Liver (tissue), 9 donors: ENCODE results near the gene TARS1. TPM values are rescaled to one million over a fixed set of nuclear protein-coding genes. Genes with fewer than 3 reads are reported as not detected.

Source experiments
- DNase-seq: peaks from one replicate; pipeline ENCODE4 v3.0.0-alpha.2; 2017; ENCODE audit warnings: low spot score
- H3K27ac ChIP-seq, 2 donors: one replicate each; pipeline ENCODE4 v1.7.0; 2013; ENCODE audit warnings: inconsistent platforms in 2 of 2, low read length in 2 of 2, control low read depth in 1 of 2, low read depth in 1 of 2, mild to moderate bottlenecking in 1 of 2
- H3K27me3 ChIP-seq, 4 donors: one replicate each; pipeline versions ENCODE4 v1.6.1 to v1.7.0; 2013; ENCODE audit warnings: low read length in 3 of 4, inconsistent platforms in 1 of 4, mild to moderate bottlenecking in 1 of 4, moderate library complexity in 1 of 4; ENCODE audit not compliant: control insufficient read depth in 4 of 4, insufficient read depth in 4 of 4
- H3K36me3 ChIP-seq, 4 donors: one replicate each; pipeline versions ENCODE4 v1.6.1 to v1.7.0; 2013; ENCODE audit warnings: low read length in 3 of 4, mild to moderate bottlenecking in 3 of 4, low read depth in 1 of 4, moderate library complexity in 1 of 4; ENCODE audit not compliant: control insufficient read depth in 4 of 4, insufficient read depth in 3 of 4
- H3K4me1 ChIP-seq, 4 donors: one replicate each; pipeline versions ENCODE4 v1.6.1 to v1.7.0; 2013; ENCODE audit warnings: low read length in 3 of 4, mild to moderate bottlenecking in 3 of 4, moderate library complexity in 1 of 4; ENCODE audit not compliant: control insufficient read depth in 4 of 4, insufficient read depth in 4 of 4
- H3K4me3 ChIP-seq, 3 donors: one replicate each; pipeline versions ENCODE4 v1.6.1 to v1.7.0; 2013; ENCODE audit warnings: low read length in 3 of 3, control low read depth in 1 of 3, low read depth in 1 of 3, mild to moderate bottlenecking in 1 of 3
- H3K9ac ChIP-seq, 2 donors: one replicate each; pipeline ENCODE4 v1.7.0; 2013; ENCODE audit warnings: low read length in 2 of 2, mild to moderate bottlenecking in 2 of 2, moderate library complexity in 2 of 2, control low read depth in 1 of 2, low read depth in 1 of 2
- H3K9me3 ChIP-seq, 4 donors: one replicate each; pipeline versions ENCODE4 v1.6.1 to v1.7.0; 2013; ENCODE audit warnings: low read length in 3 of 4; ENCODE audit not compliant: control insufficient read depth in 4 of 4
- FOXA1 ChIP-seq: IDR thresholded peaks from 2 replicates; pipeline ENCODE4 v1.6.1; 2016; ENCODE audit warnings: antibody characterized with exemption
- FOXA2 ChIP-seq: IDR thresholded peaks from 2 replicates; pipeline ENCODE4 v1.6.1; 2016; ENCODE audit warnings: antibody characterized with exemption
- HNF4A ChIP-seq, 2 donors: conservative IDR thresholded peaks; 2 replicates each; pipeline ENCODE4 v1.6.1; 2016; ENCODE audit warnings: antibody characterized with exemption in 2 of 2, mild to moderate bottlenecking in 2 of 2
- HNF4G ChIP-seq: IDR thresholded peaks from 2 replicates; pipeline ENCODE4 v1.6.1; 2016; ENCODE audit warnings: antibody characterized with exemption
- JUND ChIP-seq, 2 donors: IDR thresholded peaks; 2 replicates each; pipeline ENCODE4 v1.6.1; 2016; ENCODE audit warnings: antibody characterized with exemption in 2 of 2
- NR2F2 ChIP-seq: IDR thresholded peaks from 2 replicates; pipeline ENCODE4 v1.6.1; 2016; ENCODE audit warnings: antibody characterized with exemption
- RXRA ChIP-seq, 2 donors: IDR thresholded peaks; 2 replicates each; pipeline ENCODE4 v1.6.1; 2017 to 2018; ENCODE audit warnings: antibody characterized with exemption in 2 of 2, mild to moderate bottlenecking in 1 of 2
- SP1 ChIP-seq: IDR thresholded peaks from 2 replicates; pipeline ENCODE4 v1.6.1; 2018; ENCODE audit warnings: antibody characterized with exemption, mild to moderate bottlenecking
- TAF1 ChIP-seq: conservative IDR thresholded peaks from 2 replicates; pipeline ENCODE4 v1.6.1; 2016; ENCODE audit warnings: antibody characterized with exemption, mild to moderate bottlenecking
- YY1 ChIP-seq: IDR thresholded peaks from 2 replicates; pipeline ENCODE4 v1.6.1; 2016; ENCODE audit warnings: antibody characterized with exemption, mild to moderate bottlenecking
- WGBS: extraction: QIAGEN DNeasy Blood & Tissue Kit; methylation state at CpG from one replicate; pipeline ENCODE4 v1.1.7; 2013; 5-methylcytosine and 5-hydroxymethylcytosine counted together
- polyA plus RNA-seq, 2 donors: library from polyadenylated mRNA; stranded (reverse) in 1 of 2; unstranded in 1 of 2; fragments of 200-250 nt in 1 of 2; fragments of >200 nt in 1 of 2; fragmentation: Nextera tagmentation in 1 of 2; extraction: Ambion mirVana in 1 of 2; gene quantifications; one replicate each; pipeline versions ENCODE4 v1.2.1 to v1.2.3, GENCODE V29; 2013 to 2015
- total RNA-seq, 2 donors: library from RNA; depleted of rRNA; stranded (reverse); fragments of >200 nt; gene quantifications; one replicate each; pipeline ENCODE4 v1.2.3, GENCODE V29; 2014
- TF ChIP-seq, protein P1 (sequence below): IDR thresholded peaks from 2 replicates; pipeline ENCODE4 v1.6.1; 2016; ENCODE audit warnings: antibody characterized with exemption
- TF ChIP-seq, protein P2 (sequence below): fragments of 150-350 bp; IDR thresholded peaks from 2 replicates; pipeline ENCODE4 v1.5.1; 2017; ENCODE audit warnings: improper control_type of control experiment, low read depth, low read length; ENCODE audit not compliant: missing input control
- TF ChIP-seq, protein P3 (sequence below): IDR thresholded peaks from 2 replicates; pipeline ENCODE4 v1.6.1; 2016; ENCODE audit warnings: antibody characterized with exemption
- TF ChIP-seq, protein P4 (sequence below): IDR thresholded peaks from 2 replicates; pipeline ENCODE4 v1.6.1; 2016; ENCODE audit warnings: antibody characterized with exemption
- donor health status: healthy.
- donor health status: healthy.
- donor health status: healthy.
- donor health status: healthy.
- donor health status: healthy.

Gene TARS1
- total and polyA plus RNA-seq, 4 donors: 69.1 to 101 (median 93.2) TPM

DNA sequence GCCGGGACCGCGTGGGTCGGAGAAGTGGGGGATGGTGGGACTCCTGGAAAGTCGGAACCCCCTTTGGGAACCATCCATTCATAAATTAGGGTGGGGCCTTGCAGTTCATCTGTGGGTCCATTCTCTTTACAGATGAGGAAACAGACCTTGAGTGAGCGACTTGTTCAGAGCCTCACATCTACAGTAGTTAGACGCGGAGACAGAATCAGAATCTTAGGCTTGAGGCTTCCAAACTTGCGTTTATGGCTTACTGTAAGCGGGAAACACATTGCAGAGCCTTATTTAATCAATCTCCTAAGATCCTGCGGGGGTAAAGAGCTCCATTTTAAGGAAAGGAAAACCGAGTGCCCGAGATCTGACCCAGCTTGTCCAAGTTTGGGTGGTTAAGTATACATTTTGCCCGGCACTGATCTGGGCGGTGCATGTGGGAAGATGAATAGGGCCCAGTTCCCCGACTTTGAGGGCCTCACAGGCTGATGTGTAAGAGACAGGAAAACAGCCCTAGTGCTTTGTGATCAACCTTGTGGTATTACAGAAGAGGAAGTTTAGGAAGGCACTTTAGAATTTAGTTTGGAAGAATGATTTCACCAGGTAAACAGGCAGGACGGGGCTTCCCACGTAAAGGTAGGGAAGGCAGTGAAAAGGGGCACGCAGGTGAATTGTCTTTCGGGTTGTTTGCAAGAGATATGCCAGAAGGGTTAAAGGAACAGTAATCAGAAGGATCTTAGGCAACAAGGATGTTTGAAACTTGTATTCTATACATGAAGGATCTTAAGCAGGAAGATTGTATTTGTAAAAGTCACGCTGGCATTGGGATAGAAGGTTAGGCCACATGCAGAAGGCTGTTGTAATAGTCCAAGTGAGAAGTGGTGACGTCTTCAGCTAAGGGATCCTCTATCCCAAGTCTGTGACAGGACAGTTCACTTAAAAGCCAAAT, 744 bp downstream of the TARS1 start:
- Histone ChIP-seq H3K4me3 (peak overlapping the region; percentile 56 to 95 (median 89)), H3K4me1 (peaks cover 0 to 29% (median 17%) of the 10 kb centered on the region in 4 donors), H3K27me3 (no peaks in the 10 kb centered on the region), H3K36me3 (peaks cover under 1 to 12% (median 9%) of the 10 kb centered on the region in 4 donors), H3K9me3 (no peaks in the 10 kb centered on the region), H3K27ac (peak overlapping the region; percentile 94 to 97), H3K9ac (peak overlapping the region; percentile 91 to 99)
- WGBS: 1% methylated on average over 22 of the region's 22 CpGs
- peak in 1 of 2 donors; percentile 18 for TF ChIP-seq HNF4A (conservative IDR thresholded peaks at IDR 0.05)
- TF ChIP-seq, protein P1, sequence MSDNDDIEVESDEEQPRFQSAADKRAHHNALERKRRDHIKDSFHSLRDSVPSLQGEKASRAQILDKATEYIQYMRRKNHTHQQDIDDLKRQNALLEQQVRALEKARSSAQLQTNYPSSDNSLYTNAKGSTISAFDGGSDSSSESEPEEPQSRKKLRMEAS: peak; percentile 24
- no peak for TF ChIP-seq SP1
- TF ChIP-seq HNF4G: no peak
- no peak for TF ChIP-seq JUND (IDR thresholded peaks at IDR 0.05)
- no peak for TF ChIP-seq FOXA2
- no peak for TF ChIP-seq YY1
- TF ChIP-seq RXRA (IDR thresholded peaks at IDR 0.05): peak in 1 of 2 donors; percentile 9
- no peak for TF ChIP-seq FOXA1
- DNase-seq: no peak

DNA sequence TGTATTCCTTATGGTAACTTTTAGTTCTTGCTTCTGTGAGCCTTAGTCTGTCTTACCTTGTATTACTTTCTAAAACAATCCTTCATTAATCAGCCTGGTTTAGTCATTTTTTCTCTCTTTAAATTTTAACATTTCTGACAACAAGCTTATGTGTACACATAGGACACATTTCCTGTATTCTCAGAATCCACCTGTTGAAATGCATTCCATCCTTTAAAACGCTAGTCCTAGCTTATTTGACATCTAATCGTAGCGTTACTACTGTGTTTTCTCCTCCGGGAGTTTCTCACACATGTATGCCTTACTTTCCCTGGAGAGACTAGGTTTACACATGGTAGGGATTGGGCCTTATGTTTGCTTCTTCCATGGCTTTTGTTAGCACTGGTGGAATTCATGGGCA, 3.8 kb downstream of the TARS1 start:
- no peak overlapping the region for H3K4me3 ChIP-seq
- no peak for DNase-seq
- H3K27ac ChIP-seq: peak overlapping the region in 1 of 2 donors; percentile 4
- TF ChIP-seq FOXA1: no peak
- no peak for TF ChIP-seq YY1
- TF ChIP-seq, protein P2, sequence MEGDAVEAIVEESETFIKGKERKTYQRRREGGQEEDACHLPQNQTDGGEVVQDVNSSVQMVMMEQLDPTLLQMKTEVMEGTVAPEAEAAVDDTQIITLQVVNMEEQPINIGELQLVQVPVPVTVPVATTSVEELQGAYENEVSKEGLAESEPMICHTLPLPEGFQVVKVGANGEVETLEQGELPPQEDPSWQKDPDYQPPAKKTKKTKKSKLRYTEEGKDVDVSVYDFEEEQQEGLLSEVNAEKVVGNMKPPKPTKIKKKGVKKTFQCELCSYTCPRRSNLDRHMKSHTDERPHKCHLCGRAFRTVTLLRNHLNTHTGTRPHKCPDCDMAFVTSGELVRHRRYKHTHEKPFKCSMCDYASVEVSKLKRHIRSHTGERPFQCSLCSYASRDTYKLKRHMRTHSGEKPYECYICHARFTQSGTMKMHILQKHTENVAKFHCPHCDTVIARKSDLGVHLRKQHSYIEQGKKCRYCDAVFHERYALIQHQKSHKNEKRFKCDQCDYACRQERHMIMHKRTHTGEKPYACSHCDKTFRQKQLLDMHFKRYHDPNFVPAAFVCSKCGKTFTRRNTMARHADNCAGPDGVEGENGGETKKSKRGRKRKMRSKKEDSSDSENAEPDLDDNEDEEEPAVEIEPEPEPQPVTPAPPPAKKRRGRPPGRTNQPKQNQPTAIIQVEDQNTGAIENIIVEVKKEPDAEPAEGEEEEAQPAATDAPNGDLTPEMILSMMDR: no peak
- TF ChIP-seq TAF1: no peak
- no peak for TF ChIP-seq RXRA (IDR thresholded peaks at IDR 0.05)
- no peak for TF ChIP-seq HNF4A (conservative IDR thresholded peaks at IDR 0.05)
- no peak for TF ChIP-seq JUND (IDR thresholded peaks at IDR 0.05)
- no peak for TF ChIP-seq NR2F2
- no peak for TF ChIP-seq HNF4G
- TF ChIP-seq, protein P3, sequence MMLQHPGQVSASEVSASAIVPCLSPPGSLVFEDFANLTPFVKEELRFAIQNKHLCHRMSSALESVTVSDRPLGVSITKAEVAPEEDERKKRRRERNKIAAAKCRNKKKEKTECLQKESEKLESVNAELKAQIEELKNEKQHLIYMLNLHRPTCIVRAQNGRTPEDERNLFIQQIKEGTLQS: no peak
- TF ChIP-seq, protein P4, sequence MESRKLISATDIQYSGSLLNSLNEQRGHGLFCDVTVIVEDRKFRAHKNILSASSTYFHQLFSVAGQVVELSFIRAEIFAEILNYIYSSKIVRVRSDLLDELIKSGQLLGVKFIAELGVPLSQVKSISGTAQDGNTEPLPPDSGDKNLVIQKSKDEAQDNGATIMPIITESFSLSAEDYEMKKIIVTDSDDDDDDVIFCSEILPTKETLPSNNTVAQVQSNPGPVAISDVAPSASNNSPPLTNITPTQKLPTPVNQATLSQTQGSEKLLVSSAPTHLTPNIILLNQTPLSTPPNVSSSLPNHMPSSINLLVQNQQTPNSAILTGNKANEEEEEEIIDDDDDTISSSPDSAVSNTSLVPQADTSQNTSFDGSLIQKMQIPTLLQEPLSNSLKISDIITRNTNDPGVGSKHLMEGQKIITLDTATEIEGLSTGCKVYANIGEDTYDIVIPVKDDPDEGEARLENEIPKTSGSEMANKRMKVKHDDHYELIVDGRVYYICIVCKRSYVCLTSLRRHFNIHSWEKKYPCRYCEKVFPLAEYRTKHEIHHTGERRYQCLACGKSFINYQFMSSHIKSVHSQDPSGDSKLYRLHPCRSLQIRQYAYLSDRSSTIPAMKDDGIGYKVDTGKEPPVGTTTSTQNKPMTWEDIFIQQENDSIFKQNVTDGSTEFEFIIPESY: no peak
- TF ChIP-seq SP1: no peak
- TF ChIP-seq, protein P1: no peak
- no peak for TF ChIP-seq FOXA2
- H3K27me3 ChIP-seq: no peaks in the 10 kb centered on the region
- H3K36me3 ChIP-seq: peaks cover 5 to 20% (median 17%) of the 10 kb centered on the region in 4 donors
- peaks cover 0 to 30% (median 13%) of the 10 kb centered on the region in 4 donors for H3K4me1 ChIP-seq
- H3K9me3 ChIP-seq: no peaks in the 10 kb centered on the region
- H3K9ac ChIP-seq: no peak overlapping the region
- 49% methylated on average over 4 of the region's 4 CpGs for WGBS
